GM21360 (cell line): ENCODE measurements around the gene BZW1.
A peak's percentile ranks its signal among the peaks of the same experiment; 100 is the strongest.

Source experiments
- ATAC-seq: cut with Tn5 transposase; IDR thresholded peaks from one replicate; pipeline ENCODE4 v1.9.1; 2021; ENCODE audit warnings: mild to moderate bottlenecking, moderate library complexity; ENCODE audit not compliant: unreplicated experiment

BZW1 gene

DNA sequence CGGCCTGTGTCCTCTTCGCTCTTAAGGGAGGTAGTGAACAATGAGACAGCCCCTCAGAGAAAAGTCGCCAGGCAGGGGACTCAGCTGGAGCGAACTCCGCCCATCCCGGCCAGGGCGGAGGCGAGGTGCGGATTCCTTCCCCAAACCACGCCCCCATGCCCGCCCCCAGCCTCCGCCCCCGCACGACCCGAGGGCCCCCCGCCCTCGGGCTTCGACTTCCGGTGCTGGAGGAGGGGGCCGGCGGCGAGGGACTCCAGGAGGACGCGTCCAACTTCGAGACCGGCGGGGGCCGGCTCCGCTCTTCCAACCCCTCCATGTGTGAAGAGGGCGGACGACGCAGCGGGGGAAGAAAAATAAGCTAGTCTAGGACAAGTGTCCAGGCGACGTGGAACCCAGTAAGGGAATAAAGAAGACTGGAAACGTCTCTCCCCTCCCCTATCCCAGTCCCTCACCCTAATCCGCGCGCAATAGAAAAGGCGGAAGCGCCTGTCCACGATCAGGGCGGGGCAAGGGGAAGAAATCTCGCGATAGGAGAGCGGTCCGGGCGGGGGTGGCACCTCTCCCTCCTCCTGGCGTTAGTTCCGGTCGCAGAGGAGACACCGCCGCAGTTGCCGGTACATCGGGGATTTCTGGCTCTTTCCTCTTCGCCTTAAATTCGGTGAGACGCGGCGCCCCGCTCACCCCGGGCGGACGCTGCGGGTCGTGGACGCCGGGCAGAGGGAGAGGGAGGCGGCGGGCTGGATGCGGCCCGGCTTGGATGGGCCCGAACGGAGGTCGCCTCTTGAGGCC, at the start of gene BZW1:
BZW1 (plus strand) TSS at position 578 of the 789 bp plus-strand sequence. CDS start 1,308 bp downstream, outside the sequence.
- ATAC-seq = peak; percentile 75

DNA sequence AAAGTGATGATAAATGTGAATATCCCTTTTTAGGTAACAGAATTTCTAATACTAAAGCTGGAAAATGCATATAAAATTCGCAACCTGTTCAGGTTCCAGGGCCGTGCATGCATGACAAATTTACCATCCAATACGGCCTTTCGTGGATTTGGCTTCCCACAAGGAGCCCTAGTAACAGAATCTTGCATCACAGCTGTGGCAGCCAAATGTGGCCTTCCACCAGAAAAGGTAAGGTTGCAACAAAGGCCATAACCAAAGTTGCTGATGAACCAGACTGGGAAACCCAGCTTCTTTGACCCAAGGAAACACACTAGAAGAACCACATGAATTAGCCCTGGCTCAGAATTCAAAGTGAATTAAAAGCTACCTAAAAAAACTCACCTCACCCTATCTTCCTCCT, 49.6 kb upstream of the BZW1 start:
- ATAC-seq = no peak

DNA sequence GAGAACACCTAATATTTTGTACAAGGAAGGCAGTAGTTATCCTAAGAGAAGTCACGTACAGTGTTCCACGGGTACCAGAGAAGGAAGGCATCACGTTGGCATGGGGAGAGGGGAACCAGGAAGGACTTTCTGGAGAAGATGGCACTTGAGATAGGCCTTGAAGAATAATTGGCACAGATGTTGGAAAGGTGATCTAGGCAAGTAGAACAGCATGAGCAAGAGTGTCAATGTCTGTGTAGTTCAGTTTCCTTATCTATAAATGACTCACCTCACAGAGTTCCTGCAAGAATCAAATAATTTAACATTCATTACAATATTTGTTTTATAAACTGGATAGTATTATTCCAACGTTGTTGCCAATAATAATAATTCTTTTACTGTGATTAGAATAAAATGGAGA, 48.3 kb upstream of the BZW1 start:
- no peak for ATAC-seq

DNA sequence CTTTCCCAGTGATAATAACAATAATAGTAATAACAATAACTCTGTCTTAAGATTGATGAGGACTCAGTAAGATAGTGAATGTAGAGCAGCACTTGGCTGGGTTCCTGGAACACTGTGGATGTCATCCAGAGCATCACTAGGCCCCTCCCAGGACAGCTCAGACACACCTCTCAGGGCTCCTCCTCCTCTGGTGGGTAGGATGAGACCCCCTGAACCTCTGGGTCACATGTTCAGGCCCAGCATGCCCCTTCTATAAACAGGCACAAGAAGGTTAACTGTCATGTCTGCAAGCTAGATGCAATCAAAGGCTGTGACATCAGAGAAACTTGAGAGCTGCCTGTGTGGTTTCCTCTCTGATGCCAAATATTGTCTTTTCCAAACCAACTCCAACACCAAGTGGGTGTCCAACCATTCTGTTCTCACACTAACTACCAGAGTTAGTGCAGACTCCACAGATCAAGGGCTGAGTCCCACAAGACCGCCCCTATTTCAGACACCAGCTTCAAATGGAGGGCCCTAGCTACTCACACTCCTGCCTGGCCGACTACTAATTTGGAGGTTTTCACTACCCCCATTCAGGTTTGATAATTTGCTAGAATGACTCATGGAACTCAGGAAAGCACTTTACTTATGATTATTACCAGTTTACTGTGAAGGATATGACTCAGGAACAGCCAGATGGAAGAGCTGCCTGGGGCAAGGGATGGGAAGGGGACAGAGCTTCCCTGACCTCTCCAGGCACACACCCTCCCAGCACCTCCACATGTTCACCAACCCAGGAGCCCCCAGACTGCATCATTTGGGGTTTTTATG, 46.4 kb upstream of the BZW1 start:
- ATAC-seq = no peak

DNA sequence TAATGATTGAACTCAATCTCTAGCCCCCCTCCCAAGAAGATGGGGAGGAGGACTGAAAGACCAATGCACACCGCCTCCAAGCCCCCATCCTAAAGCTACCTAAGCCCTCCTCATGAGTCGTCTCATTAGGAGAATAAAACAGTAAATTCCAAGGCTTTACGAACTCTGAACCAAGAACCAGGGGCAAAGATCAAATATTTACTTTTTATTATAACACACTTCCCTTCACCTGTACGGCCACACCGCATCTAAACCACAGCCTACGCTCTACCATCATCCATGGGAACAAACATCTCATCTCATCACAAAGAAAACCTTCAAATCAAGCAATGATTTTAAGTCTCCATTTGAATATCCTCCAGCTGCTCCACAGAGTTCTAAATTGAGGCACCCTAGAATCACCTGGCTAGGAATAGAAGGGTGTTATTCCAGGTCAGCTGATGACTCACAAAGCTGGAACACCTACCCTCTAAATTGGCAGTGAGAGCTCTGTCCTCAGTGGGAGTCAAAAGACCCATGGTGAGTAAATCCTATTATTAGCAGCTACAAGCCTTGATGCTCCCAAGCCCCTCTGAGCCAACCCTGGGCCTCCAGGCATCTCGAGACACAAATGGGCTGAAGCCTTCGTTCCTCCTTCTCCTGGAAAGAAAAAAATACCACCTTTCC, 45.6 kb upstream of the BZW1 start:
- no peak for ATAC-seq

DNA sequence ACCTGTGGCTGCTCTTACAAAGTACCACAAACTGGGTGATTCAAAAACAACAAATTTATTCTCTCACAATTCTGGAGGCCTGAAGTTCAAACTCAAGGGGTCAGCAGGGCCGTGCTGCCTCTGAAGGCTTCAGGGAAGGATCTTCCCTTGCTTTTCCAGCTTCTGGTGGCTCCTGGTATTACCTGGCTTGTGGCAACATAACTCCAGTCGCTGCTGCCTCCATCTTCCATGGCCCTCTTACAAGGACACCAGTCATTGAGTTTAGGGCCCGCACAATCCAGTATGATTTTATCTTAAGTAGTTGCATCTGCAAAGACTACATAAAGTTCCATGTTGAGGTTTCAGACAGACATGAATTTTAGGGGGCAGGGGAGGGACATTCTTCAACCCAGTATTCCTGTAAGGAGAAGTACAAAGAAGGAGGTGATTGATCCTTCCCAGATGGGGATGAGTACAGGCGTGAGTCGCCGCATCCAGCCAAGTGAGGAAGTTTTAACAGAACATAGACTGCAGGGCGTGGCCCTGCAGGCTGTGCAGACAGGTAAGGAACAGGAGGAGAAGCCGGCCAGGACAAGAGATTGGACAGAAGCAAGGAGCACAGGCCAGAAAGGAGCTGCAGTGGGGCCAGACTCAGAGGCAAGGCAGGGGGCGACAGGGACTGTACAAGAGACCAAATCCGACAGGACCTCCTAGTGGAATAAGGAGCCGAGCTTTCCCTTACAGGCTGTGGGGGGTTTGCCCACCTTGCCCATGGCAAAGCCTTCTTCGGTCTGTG, 44.4 kb upstream of the BZW1 start:
- no peak for ATAC-seq

DNA sequence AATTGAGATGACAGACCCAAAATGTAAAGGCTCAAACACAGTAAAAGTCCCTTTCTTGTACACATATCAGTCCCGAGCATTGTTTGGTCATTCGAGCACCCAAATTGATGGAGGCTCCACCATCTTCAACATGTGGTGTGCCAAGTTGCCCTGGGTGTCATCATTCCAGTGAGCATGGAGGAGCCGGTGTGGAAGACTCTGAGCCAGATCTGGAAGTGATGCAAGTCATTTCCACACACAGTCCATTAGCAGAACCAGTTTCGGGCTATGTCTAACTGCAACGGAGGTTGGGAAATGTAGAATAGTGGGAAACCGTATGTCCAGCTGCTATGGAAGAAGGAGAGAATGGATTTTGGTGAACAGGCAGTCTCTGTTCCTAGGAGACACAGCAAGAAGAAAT, 40.9 kb upstream of the BZW1 start:
- no peak for ATAC-seq

DNA sequence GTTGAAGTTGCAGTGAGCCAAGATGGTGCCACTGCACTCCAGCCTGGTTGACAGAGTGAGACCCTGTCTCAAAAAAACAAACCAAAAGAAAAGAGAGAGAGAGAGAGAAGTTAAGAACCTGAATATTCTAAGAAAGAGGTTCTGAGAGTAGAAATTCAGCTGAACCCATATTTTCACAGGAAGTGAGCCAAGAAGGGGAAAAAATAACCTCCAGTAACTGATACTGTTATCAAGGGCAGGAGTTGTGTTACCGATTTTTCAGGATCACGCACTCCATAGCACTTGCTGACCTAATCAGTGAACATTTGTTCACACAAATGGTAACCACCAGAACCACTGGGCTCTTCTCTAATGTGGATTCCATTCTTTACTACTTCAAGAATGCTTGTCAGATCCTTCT, 39.1 kb upstream of the BZW1 start:
- ATAC-seq = no peak

DNA sequence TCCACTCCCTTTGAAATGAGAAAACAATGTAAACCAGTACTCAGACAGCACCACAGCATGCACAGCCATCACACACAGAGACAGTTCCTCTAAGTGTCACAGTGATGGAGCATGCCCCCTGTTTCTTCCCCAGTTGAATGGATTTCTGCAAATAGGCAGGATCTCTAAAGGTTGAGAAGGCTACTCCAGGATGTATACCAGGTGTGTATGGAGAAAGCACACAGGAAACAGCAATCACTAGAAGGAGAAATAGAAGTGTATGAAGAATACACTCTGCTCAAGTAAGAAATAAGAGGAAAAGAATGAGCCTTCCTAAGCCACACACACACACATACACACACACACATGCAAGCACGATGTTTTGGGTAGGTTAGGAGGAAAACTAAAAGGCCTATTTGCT, 38.6 kb upstream of the BZW1 start:
- no peak for ATAC-seq

DNA sequence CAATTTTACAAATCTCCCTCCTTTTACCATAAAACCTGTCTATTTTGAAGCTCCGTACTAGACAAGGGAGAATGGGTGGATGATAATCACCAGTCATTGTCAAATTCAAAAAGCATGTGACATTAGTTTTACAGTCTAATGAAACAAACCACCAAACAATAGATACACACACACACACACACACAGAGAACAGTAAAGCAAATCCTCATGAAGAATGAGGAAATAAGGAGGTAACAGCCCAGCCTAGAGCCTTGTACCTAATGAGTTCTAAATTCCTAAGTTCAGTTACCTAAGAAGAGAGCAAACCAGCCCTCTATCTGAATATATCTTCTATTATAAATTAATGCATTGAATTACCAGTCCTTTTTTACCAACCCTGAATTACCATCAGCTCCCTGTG, 36.8 kb upstream of the BZW1 start:
- no peak for ATAC-seq

DNA sequence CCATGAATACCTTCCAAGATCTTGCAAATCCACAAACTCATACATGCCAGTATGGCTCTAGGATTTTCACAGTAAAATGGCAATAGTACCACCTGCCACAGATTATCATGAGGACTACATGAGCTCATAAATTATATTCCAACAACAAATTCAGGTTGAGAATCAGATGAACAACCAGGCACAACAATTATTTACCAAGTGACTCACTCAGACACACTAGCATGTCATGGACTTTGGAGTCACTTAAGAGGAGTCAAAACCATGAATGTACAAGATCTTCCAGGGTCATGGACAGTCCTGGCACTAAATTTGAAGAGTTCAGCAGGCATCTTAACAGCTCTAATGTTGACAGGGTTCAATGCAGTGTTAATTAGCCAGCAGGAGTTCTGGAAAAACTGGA, 34.4 kb upstream of the BZW1 start:
- ATAC-seq = no peak

DNA sequence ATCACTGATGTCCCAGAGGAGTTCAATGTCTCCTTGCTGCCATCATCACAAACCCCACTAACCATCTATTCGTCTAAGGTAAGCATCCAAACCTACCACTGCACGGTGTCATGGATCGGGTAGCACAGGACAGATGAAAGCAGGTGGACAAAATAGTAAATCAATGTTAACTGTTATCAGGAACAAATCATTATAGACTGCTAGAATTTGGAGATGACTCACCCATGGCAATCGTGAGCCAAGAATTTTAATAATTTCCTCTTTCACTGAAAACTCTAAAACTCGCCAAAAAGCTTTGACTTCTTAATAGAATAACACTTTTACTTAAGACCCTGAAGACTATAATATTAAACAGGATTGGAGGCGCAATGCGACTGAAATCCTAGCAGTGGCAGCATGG, 33.7 kb upstream of the BZW1 start:
- ATAC-seq = no peak

DNA sequence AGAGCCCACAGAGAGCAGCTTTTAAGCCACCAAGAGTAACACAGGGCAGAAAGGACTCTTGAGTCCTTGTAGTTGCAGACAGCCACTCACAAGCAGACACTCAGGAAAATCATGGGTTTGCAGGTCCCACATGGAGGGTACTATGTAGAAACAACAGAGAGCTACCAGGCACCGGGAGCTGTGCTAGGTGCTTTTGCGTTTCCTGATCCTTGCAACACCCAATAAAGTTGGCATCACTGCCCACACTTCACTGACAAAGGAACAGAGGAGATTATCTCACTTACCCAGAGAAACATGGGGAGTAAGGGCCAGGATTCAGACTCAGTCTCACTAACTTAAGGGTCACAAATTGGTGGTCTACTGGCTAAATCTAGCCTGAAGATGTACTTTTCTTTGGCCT, 32.5 kb upstream of the BZW1 start:
- ATAC-seq = no peak

DNA sequence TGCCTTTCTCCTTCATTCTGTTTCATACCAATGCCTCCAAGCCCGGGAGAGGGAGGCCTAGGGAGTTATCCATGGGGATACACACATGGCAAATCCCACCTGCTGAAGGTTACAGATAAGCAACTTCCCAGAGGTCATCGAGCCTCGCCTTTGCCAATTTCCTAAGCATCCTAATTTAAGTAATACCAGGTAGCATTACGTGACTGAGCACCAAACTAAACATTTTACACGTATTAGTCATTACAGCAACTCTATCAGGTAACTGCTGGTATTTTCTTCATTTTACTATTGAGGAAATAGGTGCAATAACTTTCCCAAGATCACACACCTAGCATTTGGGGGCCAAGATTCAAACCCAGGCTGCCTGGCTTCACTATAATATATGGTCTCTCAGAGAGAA, 30.1 kb upstream of the BZW1 start:
- ATAC-seq = no peak

DNA sequence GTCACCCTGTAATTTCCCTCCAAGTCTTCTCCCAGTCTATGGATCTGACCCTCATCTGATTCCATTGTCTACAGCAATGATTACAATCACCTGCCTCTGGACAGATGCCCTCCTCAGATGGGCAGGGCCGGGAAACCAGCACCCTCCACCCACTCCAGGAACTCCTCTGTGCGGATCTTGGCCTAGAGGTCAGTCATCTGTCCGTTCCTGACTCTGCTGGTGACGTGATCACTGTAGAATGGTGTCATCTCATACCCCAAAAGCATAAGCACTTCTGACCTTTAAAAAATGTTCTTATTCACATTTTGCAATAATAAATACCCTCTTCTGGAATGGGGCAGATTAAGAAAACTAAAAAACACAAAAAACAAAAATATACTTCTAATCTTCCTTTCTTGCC, 29.5 kb upstream of the BZW1 start:
- ATAC-seq = no peak

DNA sequence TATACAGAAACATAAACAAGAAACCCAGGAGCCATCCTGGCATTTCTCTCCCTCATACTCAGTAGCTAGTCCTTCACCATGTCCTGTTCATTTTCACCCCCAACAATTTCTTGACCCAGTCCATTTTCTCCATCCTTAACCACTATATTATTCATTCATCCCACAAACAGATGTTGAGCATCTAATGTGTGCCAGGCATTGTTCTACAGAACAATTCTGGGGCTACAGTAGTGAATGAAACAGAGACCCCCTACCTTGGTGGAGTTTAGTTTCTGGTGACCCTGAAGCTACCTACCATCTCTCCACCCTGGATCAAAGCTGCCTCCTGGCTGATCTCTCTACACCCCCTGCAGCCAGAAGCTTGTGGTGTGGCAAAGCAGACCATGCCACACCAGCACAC, 27.5 kb upstream of the BZW1 start:
- ATAC-seq = no peak

DNA sequence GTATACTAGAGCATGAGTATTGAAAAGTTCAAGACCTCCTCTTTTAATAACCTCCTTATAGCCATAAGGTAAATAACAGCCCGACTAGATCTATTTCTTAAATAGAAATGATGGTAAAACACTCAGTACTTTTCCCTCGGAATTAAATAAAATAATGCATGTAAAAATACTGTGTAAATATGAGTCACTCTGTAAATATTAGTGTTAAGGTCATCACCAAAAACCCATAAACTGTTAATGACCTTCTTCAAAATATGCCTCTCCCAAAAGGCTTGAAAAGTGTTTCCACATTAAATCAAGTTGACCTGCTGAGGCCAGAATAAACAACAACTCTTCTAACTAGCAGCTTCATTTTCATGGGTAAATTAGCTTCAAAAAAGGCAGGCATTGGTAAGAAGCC, 25.3 kb upstream of the BZW1 start:
- ATAC-seq = no peak

DNA sequence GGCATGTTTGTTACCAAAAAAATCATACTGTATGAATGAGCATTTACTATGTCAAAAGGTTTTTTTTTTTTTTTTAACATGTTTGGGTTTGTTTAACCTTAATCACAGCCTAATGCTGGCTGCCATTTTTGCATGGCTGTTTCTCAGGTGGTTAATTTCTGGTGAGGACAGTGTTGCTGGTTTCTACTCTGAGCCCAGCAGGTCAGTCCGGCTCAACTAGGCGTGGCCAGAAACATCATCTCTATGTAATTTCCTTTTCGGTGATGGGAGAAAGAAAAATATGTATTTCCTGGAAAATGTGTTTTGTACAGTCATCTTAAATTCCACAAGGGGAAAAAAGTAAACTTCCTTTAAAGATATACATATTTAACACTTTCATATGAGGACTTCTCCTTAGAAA, 24.9 kb upstream of the BZW1 start:
- ATAC-seq = no peak

DNA sequence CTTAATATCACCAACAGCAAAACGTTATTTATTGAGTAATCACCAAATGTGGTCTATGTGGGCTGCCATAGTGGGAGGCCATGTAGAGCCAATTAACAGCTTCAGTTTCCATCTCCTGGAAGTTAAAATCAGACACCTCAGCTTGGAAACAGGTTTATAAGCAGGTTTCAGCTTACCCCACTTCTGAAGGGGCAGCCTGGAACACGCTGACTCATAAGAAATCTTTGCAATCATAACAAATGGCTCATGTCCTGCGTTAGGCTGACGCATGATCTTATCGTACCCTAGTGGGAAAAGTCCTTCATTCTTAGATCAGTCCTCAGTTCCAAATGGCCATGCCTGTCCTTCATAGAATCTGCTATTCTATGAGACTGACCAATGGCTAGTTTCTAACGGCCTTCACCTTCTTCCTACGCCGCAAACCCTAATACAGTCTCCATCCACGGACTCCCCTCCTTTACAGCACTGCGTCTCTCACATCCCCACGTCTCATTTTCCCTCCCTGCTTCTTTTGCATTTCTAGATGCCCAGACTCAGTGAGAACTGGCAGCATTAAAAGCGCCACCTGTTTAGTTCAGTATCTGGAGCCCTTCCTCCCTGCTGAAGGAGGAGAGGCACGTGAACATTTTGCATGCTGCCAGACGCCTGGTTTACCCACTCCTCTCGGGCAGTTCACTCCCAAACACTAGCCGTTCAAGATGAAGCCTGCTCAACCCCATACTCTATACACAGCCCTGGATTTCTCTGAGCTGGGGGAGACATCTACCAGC, 24.2 kb upstream of the BZW1 start:
- ATAC-seq = no peak

DNA sequence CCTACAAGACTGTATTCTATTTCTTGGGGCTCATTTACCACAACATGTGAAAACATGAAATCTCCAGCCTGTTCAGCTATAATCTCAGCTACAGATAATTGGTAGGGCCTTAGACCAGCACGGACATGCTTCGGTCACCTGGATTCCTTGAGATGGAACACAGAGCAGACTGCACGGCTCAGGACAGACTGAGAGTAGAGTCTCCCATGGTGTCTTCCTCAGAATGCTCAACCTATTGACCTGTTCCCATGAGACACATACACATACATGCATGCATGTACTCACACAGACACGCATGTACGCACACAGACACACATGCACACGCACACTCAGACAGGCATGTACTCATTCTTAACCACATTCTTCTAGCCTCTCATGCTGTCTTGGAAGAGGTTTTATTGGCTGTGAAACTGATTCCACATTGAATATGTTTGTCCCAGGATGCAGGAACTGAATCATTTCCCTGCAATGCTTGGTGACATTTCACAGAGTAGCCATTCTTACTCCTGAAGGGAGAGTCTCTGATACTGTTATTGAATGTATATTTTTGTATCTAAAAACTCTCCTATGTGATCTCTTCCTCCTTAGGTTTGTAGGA, 23.5 kb upstream of the BZW1 start:
- no peak for ATAC-seq
